ENCODE results near the gene RPLP2. TPM values are rescaled to one million over a fixed set of nuclear protein-coding genes. Genes with fewer than 3 reads are reported as not detected.

RPLP2 gene
- total and polyA plus RNA-seq, 7 experiments from 2014 or later = 2,266 to 5,944 (median 4,844) TPM

GRCh38 chr11:855330-855674 lies 45.5 kb downstream of the RPLP2 start:
- ChIA-PET CTCF (no interaction called here), POLR2A (no interaction called here)
- Mint-ChIP-seq H3K4me3 (no peak overlapping the region), H3K4me1 (peaks cover 0 to 9% (median 0%) of the 10 kb centered on the region in 7 donors), H3K9me3 (no peaks in the 10 kb centered on the region), H3K27ac (no peak overlapping the region), H3K27me3 (no peaks in the 10 kb centered on the region), H3K36me3 (no peaks in the 10 kb centered on the region)
- no peak for ATAC-seq
- Histone ChIP-seq H3K27me3 (ENCODE audit: control insufficient read depth in 2 of 2, insufficient read depth in 2 of 2, low read length in 2 of 2) (no peaks in the 10 kb centered on the region), H3K9me3 (ENCODE audit: control insufficient read depth in 2 of 3, low read length in 3 of 3) (no peaks in the 10 kb centered on the region), H3K27ac (ENCODE audit: low read depth, low read length) (no peak overlapping the region), H3K36me3 (ENCODE audit: control insufficient read depth in 2 of 3, insufficient read depth in 3 of 3, low read length in 3 of 3) (no peaks in the 10 kb centered on the region), H3K4me1 (ENCODE audit: control insufficient read depth in 2 of 2, insufficient read depth in 2 of 2, low read length in 2 of 2) (no peaks in the 10 kb centered on the region), H3K4me3 (ENCODE audit: low read length) (no peak overlapping the region)
- DNase-seq = no peak
- intact Hi-C loops (cut with micrococcal nuclease) = no loop called here

GRCh38 chr11:855796-856195 lies 46.0 kb downstream of the RPLP2 start:
- Mint-ChIP-seq H3K4me1 (peaks cover 0 to 9% (median 0%) of the 10 kb centered on the region in 7 donors), H3K27ac (no peak overlapping the region), H3K36me3 (no peaks in the 10 kb centered on the region), H3K27me3 (no peaks in the 10 kb centered on the region), H3K4me3 (no peak overlapping the region), H3K9me3 (no peaks in the 10 kb centered on the region)
- DNase-seq (no peak), ATAC-seq (no peak)
- Histone ChIP-seq H3K4me3 (ENCODE audit: low read length) (no peak overlapping the region), H3K27ac (ENCODE audit: low read depth, low read length) (no peak overlapping the region), H3K36me3 (ENCODE audit: control insufficient read depth in 2 of 3, insufficient read depth in 3 of 3, low read length in 3 of 3) (no peaks in the 10 kb centered on the region), H3K9me3 (ENCODE audit: control insufficient read depth in 2 of 3, low read length in 3 of 3) (no peaks in the 10 kb centered on the region), H3K27me3 (ENCODE audit: control insufficient read depth in 2 of 2, insufficient read depth in 2 of 2, low read length in 2 of 2) (no peaks in the 10 kb centered on the region), H3K4me1 (ENCODE audit: control insufficient read depth in 2 of 2, insufficient read depth in 2 of 2, low read length in 2 of 2) (no peaks in the 10 kb centered on the region)
- intact Hi-C loops (cut with micrococcal nuclease) = no loop called here
- ChIA-PET CTCF (no interaction called here), POLR2A (interaction anchor here (0.5 kb wide), 1 partner anchor 17 kb away, joined by 4 read pairs; no protein-coding TSS in a partner anchor)

GRCh38 chr11:856397-856796 lies 46.6 kb downstream of the RPLP2 start:
- Mint-ChIP-seq H3K4me1 (peaks cover 0 to 9% (median 0%) of the 10 kb centered on the region in 7 donors), H3K9me3 (no peaks in the 10 kb centered on the region), H3K36me3 (no peaks in the 10 kb centered on the region), H3K4me3 (no peak overlapping the region), H3K27ac (peak overlapping the region in 1 of 9 donors; percentile 46), H3K27me3 (no peaks in the 10 kb centered on the region)
- Histone ChIP-seq H3K4me1 (ENCODE audit: control insufficient read depth in 2 of 2, insufficient read depth in 2 of 2, low read length in 2 of 2) (no peaks in the 10 kb centered on the region), H3K27me3 (ENCODE audit: control insufficient read depth in 2 of 2, insufficient read depth in 2 of 2, low read length in 2 of 2) (no peaks in the 10 kb centered on the region), H3K27ac (ENCODE audit: low read depth, low read length) (no peak overlapping the region), H3K9me3 (ENCODE audit: control insufficient read depth in 2 of 3, low read length in 3 of 3) (no peaks in the 10 kb centered on the region), H3K36me3 (ENCODE audit: control insufficient read depth in 2 of 3, insufficient read depth in 3 of 3, low read length in 3 of 3) (no peaks in the 10 kb centered on the region), H3K4me3 (ENCODE audit: low read length) (no peak overlapping the region)
- intact Hi-C loops (cut with micrococcal nuclease) = no loop called here
- POLR2A ChIA-PET = interaction anchor here (0.5 kb wide), 1 partner anchor 18 kb away, joined by 4 read pairs; no protein-coding TSS in a partner anchor
- CTCF ChIA-PET = no interaction called here
- ATAC-seq (no peak), DNase-seq (no peak)

GRCh38 chr11:858053-858761 lies 48.4 kb downstream of the RPLP2 start:
- H3K27ac ChIP-seq (ENCODE audit: low read depth, low read length) = no peak overlapping the region
- Mint-ChIP-seq H3K4me1 (peaks cover 0 to 13% (median 0%) of the 10 kb centered on the region in 7 donors), H3K9me3 (no peaks in the 10 kb centered on the region), H3K4me3 (no peak overlapping the region), H3K27me3 (no peaks in the 10 kb centered on the region), H3K27ac (no peak overlapping the region), H3K36me3 (no peaks in the 10 kb centered on the region)
- no peaks in the 10 kb centered on the region for H3K9me3 ChIP-seq (ENCODE audit: control insufficient read depth in 2 of 3, low read length in 3 of 3)
- H3K27me3 ChIP-seq (ENCODE audit: control insufficient read depth in 2 of 2, insufficient read depth in 2 of 2, low read length in 2 of 2) = no peaks in the 10 kb centered on the region
- ATAC-seq (no peak), DNase-seq (no peak)
- ChIA-PET POLR2A (no interaction called here), CTCF (interaction anchor here (0.8 kb wide), 1 partner anchor 10 kb away, joined by 3 read pairs; no protein-coding TSS in a partner anchor)
- H3K4me1 ChIP-seq (ENCODE audit: control insufficient read depth in 2 of 2, insufficient read depth in 2 of 2, low read length in 2 of 2) = no peaks in the 10 kb centered on the region
- H3K36me3 ChIP-seq (ENCODE audit: control insufficient read depth in 2 of 3, insufficient read depth in 3 of 3, low read length in 3 of 3) = no peaks in the 10 kb centered on the region
- H3K4me3 ChIP-seq (ENCODE audit: low read length) = no peak overlapping the region
- intact Hi-C loops (cut with micrococcal nuclease) = no loop called here

- no peaks in the 10 kb centered on the region for H3K9me3 ChIP-seq (ENCODE audit: control insufficient read depth in 2 of 3, low read length in 3 of 3)
- ATAC-seq (no peak), DNase-seq (no peak)
- Mint-ChIP-seq H3K36me3 (no peaks in the 10 kb centered on the region), H3K27ac (no peak overlapping the region), H3K9me3 (no peaks in the 10 kb centered on the region), H3K27me3 (no peaks in the 10 kb centered on the region), H3K4me1 (peaks cover 0 to 13% (median 0%) of the 10 kb centered on the region in 7 donors), H3K4me3 (no peak overlapping the region)
- POLR2A ChIA-PET = interaction anchor here (0.5 kb wide), 1 partner anchor 36 kb away, joined by 3 read pairs; no protein-coding TSS in a partner anchor
- intact Hi-C loops (cut with micrococcal nuclease) = no loop called here
- CTCF ChIA-PET = interaction anchor here (0.8 kb wide), 1 partner anchor 10 kb away, joined by 3 read pairs; no protein-coding TSS in a partner anchor
- H3K27ac ChIP-seq (ENCODE audit: low read depth, low read length) = no peak overlapping the region
- no peak overlapping the region for H3K4me3 ChIP-seq (ENCODE audit: low read length)
- no peaks in the 10 kb centered on the region for H3K27me3 ChIP-seq (ENCODE audit: control insufficient read depth in 2 of 2, insufficient read depth in 2 of 2, low read length in 2 of 2)
- H3K4me1 ChIP-seq (ENCODE audit: control insufficient read depth in 2 of 2, insufficient read depth in 2 of 2, low read length in 2 of 2) = no peaks in the 10 kb centered on the region
- no peaks in the 10 kb centered on the region for H3K36me3 ChIP-seq (ENCODE audit: control insufficient read depth in 2 of 3, insufficient read depth in 3 of 3, low read length in 3 of 3)
Observed at GRCh38 chr11:858762-859339, 49.1 kb downstream of the RPLP2 start.

GRCh38 chr11:859394-860131 lies 49.8 kb downstream of the RPLP2 start:
- no peaks in the 10 kb centered on the region for H3K4me1 ChIP-seq (ENCODE audit: control insufficient read depth in 2 of 2, insufficient read depth in 2 of 2, low read length in 2 of 2)
- H3K27ac ChIP-seq (ENCODE audit: low read depth, low read length) = no peak overlapping the region
- H3K36me3 ChIP-seq (ENCODE audit: control insufficient read depth in 2 of 3, insufficient read depth in 3 of 3, low read length in 3 of 3) = no peaks in the 10 kb centered on the region
- Mint-ChIP-seq H3K36me3 (no peaks in the 10 kb centered on the region), H3K4me1 (peaks cover 0 to 13% (median 0%) of the 10 kb centered on the region in 7 donors), H3K27me3 (no peaks in the 10 kb centered on the region), H3K9me3 (no peaks in the 10 kb centered on the region), H3K4me3 (no peak overlapping the region), H3K27ac (no peak overlapping the region)
- ATAC-seq (no peak), DNase-seq (no peak)
- ChIA-PET POLR2A (interaction anchor here (0.5 to 0.7 kb wide), 2 partner anchors 16 to 37 kb away, joined by 3 read pairs; partner anchors contain the start of gene TSPAN4), CTCF (no interaction called here)
- no peaks in the 10 kb centered on the region for H3K27me3 ChIP-seq (ENCODE audit: control insufficient read depth in 2 of 2, insufficient read depth in 2 of 2, low read length in 2 of 2)
- H3K9me3 ChIP-seq (ENCODE audit: control insufficient read depth in 2 of 3, low read length in 3 of 3) = no peaks in the 10 kb centered on the region
- intact Hi-C loops (cut with micrococcal nuclease) = no loop called here
- H3K4me3 ChIP-seq (ENCODE audit: low read length) = no peak overlapping the region

Measured in naive thymus-derived CD4-positive, alpha-beta T cell (primary cell).